Tongue (tissue), 2 donors: ENCODE results near the gene CDKAL1. TPM values are rescaled to one million over a fixed set of nuclear protein-coding genes. Genes with fewer than 3 reads are reported as not detected.
"Not testable (repeated sequence)": the region's sequence is repeated elsewhere in the genome, so short reads cannot be mapped to it uniquely, and the experiment has no call there.

Source experiments
- DNase-seq: peaks from one replicate; pipeline ENCODE4 v3.0.0-alpha.2; 2015
- total RNA-seq: library from RNA; depleted of rRNA; stranded (reverse); fragments of >200 nt; gene quantifications from one replicate; pipeline ENCODE4 v1.2.3, GENCODE V29; 2014

Gene CDKAL1
- total RNA-seq, 1 donor from 2014 or later = 36.5 TPM

GRCh38 chr6:21080221-21080620, 546.0 kb downstream of the CDKAL1 start:
- DNase-seq = no peak

DNA sequence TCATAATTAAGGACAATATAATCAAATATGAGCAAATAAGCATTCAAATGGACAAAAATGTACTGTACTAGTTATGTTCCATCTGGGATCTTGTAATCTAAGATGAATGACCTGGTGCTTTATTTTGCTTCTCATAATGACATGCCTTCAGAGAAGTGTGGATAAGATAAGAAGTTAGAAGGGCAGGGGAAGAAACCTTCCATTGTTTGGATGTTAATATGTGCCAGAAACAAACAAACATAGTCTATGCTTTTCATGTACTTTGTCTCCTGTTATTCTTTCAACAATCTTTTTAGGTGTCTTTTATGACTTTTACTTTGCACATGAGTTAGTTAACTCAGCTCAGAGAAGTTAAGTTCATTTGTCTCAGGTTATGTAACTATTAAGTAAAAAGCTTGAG, 547.8 kb downstream of the CDKAL1 start:
- no peak for DNase-seq

GRCh38 chr6:21083708-21084107, 549.5 kb downstream of the CDKAL1 start:
- no peak for DNase-seq

DNA sequence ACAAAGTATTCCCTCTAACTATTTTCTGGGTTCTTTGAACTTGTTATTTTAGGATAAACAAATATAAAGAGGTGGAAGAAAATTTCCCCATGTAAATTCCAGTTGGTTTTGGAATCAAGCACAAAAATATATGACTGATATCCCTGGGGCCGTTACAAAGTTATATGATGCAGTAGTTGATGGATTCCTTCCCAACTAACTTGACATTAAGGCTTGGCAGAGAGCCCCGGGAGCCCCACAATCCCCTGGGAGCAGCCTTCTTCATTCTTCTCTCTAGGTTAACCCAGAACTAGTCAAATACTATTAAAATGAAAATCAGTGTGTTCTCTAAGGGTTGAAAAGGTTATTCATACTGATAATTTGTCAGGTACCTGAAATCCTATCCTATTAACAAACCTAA, 550.4 kb downstream of the CDKAL1 start:
- no peak for DNase-seq

DNA sequence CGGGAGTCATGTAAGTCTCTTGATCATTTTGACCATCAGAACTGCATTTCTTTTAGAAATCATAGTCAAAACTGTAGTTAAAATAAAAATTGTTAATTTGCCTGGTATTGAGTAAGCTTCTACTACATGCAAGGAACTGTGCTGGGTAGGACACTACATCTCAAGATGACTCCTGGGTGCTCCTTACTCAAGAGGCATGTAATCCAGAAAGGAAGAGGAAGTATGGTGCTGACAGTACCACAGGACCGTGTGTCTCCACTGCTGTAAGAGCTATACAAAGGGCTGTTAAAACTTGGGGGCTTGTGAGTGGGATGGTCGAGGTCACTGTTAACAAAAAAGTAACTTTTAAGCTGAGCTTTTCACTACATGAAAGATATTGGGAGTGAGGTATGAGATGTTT, 551.0 kb downstream of the CDKAL1 start:
- no peak for DNase-seq

DNA sequence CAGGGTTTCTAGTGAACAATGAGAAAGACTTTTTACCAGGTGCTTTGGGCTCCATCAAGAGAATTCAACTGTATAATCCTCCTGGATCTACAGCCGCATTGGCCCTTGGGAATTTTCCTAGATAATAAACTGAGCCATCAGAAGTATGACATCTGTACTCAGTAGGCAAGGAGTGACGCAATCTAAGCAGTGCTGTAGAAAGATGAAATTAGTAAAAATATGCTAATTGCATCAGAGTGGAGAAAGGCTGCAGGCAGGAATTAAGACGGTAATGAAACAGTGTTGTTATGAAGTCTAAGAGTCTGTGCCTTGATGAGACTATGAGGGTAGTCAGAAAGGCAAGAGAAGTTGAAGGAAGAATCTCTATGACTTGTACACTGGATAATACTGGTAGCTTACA, 551.4 kb downstream of the CDKAL1 start:
- DNase-seq = no peak

DNA sequence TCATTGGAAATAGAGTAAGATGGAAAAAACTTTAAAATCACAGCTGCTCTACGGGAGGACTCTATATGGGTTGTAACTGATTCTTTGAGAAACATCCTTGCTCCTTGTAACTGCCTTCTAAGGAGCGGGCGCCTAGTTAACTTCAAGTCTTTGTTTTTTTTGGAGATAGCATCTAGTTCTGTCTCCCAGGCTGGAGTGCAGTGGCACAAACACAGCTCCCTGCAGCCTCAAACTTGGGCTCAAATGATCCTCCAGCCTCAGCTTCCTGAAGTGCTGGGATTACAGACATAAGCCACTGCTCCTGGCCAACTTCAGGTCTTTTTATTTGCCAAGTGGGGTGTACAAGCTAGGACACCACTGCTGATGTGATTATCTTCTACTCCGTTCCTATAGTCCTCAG, 552.9 kb downstream of the CDKAL1 start:
- no peak for DNase-seq

DNA sequence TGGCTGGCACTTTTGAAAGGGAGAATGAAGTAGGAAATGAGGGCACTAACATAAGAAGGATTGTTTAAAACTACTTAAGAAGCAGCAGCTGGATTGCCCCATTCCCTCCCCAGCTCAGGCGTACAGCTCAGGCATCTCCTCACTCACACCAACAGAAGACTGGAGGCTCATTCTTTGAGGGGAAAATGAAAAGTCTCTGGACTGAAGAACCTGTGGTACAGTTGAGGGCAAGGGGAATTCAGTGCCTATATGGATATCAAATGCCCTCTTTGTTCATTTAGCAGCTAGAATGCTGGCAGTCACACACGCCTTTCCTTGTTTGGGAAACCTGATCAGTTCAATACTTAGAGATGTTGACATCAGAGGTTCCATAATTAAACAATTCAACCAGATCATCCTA, 557.2 kb downstream of the CDKAL1 start:
- DNase-seq = peak; percentile 17

DNA sequence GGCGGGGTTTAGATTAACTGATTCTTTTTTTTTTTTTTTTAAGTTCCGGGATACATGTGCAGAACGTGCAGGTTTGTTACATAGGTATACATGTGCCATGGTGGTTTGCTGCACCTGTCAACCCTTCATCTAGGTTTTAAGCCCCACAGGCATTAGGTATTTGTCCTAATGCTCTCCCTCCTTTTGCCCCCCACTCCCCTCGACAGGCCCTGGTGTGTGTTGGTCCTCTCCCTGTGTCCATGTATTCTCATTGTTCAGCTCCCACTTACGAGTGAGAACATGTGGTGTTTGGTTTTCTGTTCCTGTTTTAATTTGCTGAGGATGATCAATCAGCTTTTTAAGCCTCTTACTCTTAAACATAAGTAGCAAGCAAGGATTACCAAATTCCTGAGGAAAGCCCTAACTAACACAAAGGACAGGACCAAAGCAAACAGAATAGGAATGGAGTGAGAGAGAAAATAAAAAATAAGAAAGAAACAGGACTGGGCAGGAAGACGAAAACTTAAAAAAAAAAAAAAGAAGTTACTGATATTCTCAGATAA, 558.0 kb downstream of the CDKAL1 start:
- not testable (repeated sequence) for DNase-seq

- DNase-seq = no peak
Observed at GRCh38 chr6:21095462-21095861, 561.2 kb downstream of the CDKAL1 start.

DNA sequence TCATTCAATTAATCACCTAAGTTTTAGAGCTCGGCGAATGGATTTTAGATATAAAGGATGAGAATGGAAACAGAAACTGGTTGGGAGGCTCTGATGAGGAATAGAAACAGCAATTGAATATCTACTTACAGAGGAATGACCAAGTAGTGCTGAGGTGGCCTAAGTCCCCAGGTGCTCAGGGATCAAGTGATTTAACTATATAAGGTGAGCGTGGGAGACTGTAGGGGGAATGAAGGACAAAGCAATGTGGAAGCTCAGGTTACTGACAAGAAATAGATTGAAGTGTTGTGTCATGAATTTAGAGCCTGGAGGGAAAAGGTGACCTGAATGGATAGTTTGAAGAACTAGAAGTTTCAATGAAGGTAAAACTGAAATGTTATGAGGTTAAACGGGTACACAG, 563.9 kb downstream of the CDKAL1 start:
- DNase-seq = no peak

DNA sequence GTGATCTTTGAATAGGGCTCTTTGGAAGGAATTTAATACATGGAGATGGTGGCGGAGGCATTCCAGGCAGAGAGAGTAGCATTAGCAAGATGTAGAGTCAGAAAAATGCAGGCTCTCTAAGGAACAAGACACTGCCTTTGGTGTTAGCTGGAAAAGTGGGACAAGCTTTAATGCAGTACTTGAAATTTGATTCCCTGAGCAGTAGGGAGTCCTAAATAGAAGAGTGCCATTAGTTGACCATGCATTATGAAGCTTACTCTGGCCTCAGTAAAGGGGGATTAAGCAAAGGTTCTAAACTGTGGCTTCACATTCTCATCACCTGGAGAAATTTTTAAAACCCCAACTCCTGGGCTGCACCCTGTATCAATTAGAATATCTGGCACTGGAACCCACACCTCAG, 564.5 kb downstream of the CDKAL1 start:
- DNase-seq = no peak

DNA sequence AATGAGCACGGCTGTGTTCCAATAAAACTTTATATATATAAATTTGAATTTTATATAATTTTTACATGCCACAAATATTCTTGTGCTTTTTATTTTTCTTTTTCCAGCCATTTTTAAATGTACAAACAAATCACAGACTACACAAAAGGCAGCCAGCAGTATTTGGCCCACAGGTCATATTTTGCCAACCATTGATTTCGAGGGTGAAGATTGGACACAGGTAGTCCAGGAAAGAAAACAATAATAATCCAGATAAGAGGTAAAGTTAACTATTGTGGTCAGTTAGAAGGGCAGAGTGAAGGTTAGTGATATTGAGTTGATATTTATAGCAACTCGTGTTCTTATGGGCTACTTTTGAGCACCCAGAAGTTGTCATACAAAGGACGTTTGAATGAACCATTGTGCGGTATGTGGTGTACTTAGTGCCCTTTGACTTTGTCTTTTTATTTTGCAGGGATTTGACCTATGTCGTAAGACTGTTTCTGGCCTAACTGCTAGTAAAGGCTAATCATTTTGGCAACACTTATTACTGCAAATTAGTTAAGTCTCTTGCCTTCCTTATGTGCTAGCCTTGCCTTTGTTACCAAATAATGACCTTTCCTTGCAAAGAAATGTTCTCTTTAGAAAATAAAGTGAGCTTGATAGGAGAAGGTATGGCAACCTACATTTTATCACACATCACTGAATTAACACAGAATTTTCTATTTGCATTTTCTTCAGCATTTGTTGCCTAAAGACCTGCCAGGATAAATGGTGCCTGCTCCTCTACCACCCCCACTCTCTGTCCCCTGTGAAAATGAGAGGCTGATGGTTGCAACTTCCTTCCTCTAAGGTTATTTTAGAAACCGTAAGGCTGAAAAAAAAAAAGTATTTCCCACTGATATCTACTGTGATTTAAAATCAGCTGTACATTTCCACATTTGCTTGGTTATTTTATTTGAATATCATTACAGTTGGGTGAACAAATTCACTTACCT, 565.4 kb downstream of the CDKAL1 start:
- no peak for DNase-seq

GRCh38 chr6:21100991-21101390, 566.7 kb downstream of the CDKAL1 start:
- DNase-seq = no peak

GRCh38 chr6:21101694-21102093, 567.4 kb downstream of the CDKAL1 start:
- no peak for DNase-seq

DNA sequence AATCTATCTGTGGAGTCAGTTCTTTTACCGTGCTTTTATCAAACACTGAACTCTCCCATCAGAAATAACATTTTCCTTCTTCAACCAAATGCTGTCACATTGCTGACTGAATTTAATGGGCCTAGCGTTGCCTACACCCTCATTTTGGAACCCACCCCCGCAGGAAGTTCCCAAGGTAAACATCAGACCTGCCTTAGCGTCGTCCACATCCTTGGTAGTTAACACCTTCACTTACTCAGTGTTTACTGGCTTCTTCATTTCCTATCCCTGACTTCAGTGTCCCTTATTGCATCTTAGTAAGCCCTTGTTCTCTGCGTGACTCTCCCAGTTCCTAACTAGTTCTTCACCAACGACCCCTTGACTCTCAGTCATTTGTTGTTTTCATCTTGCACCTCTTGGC, 567.9 kb downstream of the CDKAL1 start:
- DNase-seq = no peak

DNA sequence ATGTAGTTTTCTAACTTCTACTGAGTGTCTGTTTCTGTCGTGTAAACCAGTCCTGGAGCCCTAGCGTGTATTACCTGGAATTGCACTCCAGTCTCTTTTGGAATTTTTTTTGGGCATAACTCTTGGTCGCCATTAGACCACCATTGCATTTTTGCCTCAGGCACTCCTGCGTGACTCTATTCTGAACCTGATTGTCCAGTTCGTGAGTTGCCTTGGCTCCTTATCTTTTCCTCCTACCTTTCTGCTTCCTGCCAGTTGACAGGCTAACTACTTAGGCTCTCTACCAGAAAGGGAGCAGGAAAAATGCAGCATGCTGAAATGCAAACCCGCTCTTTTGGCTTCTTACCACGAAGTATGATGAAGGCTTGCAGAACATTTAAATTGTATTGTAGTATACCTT, 568.4 kb downstream of the CDKAL1 start:
- DNase-seq = no peak

- peak; percentile 48 for DNase-seq
Observed at GRCh38 chr6:21103626-21104224, 569.5 kb downstream of the CDKAL1 start.

DNA sequence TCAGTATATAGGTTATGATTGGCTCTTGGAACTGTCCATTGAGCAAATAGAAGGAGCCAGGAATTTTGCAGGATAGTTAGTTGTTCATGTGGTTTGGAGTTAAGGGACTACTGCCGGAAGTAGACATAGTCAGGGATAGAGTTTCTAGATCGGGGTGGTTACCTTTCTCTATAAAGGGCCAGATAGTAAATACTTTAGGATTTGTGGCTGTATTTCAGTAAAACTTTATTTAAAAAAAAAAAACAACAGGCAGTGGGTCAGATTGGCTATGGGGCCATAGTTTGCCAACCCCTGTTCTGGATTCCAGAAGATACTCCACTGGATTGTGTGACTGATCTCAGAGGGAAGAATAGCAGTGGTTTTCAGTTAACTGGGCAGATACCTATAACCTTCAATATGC, 570.0 kb downstream of the CDKAL1 start:
- DNase-seq = no peak

DNA sequence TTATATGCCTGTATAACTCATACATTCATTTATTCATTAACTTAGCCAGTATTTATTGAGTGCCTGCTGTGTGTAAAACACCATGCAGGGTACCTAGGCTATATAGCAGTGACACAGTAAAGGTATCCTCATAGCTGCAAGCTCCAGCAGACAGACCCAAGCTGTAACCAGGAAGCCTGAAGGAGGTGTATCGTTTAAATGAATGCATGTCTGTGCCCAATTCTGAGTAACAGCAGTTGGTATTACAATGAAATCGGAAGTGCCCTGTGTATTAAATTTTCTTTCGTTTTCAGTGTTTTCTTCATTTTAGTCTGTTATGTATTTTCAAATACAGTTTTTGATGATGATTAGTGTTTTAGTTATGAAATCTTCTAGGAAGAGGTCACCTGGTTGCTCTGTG, 573.5 kb downstream of the CDKAL1 start:
- DNase-seq = no peak

GRCh38 chr6:21109391-21110178, 575.3 kb downstream of the CDKAL1 start:
- DNase-seq = peak; percentile 75

DNA sequence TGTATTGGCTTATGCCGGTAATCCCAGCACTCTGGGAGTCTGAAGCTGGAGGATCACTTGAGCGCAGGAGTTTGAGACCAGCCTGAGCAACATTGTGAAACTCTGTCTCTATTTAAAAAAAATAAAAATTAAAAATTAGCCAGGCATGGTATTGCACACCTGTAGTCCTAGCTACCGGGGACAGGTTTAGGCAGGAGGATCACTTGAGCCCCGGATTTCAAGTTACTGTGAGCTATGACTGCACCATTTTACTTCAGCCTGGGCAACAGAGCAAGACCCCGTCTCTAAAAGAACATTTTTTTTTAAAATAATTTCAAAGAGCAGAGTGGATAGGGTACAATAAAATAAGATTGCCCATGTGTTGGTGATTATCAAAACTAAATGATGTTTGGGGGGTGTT, 576.4 kb downstream of the CDKAL1 start:
- no peak for DNase-seq
